ENCODE data around the gene LYVE1. TPM values are rescaled to one million over a fixed set of nuclear protein-coding genes. Genes with fewer than 3 reads are reported as not detected.

Gene LYVE1
- total RNA-seq, 1 donor = not detected

- H3K79me2 ChIP-seq (ENCODE audit: insufficient read depth, low read length) = no peaks in the 10 kb centered on the region
- TF ChIP-seq CTCF (IDR thresholded peaks at IDR 0.05; ENCODE audit: extremely low read depth, low read depth, low read length) = no peak
- H3K4me2 ChIP-seq (ENCODE audit: insufficient read depth, low read length) = no peak overlapping the region
- no peaks in the 10 kb centered on the region for H3K27me3 ChIP-seq (ENCODE audit: insufficient read depth, low read length)
- no peak for DNase-seq (ENCODE audit: insufficient read length, low spot score, missing footprints)
- H3K9me3 ChIP-seq (ENCODE audit: low read depth, low read length) = no peaks in the 10 kb centered on the region
- H3K4me1 ChIP-seq (ENCODE audit: insufficient read depth, low read length) = peaks cover 11% of the 10 kb centered on the region
- H3K4me3 ChIP-seq (ENCODE audit: insufficient read depth, low read length) = no peak overlapping the region
- H2AFZ ChIP-seq (ENCODE audit: low read length) = no peak overlapping the region
- no peaks in the 10 kb centered on the region for H4K20me1 ChIP-seq (ENCODE audit: insufficient read depth, low read length)
- H3K27ac ChIP-seq (ENCODE audit: low read depth, low read length) = no peak overlapping the region
- H3K36me3 ChIP-seq (ENCODE audit: insufficient read depth, low read length) = peaks cover 51% of the 10 kb centered on the region
Measured at GRCh38 chr11:10518891-10519290, 49.6 kb downstream of the LYVE1 start.

GRCh38 chr11:10518123-10518522 is 50.3 kb downstream of the LYVE1 start:
- Histone ChIP-seq H3K4me1 (ENCODE audit: insufficient read depth, low read length) (peaks cover 11% of the 10 kb centered on the region), H3K4me3 (ENCODE audit: insufficient read depth, low read length) (no peak overlapping the region), H3K27ac (ENCODE audit: low read depth, low read length) (no peak overlapping the region), H4K20me1 (ENCODE audit: insufficient read depth, low read length) (no peaks in the 10 kb centered on the region), H3K27me3 (ENCODE audit: insufficient read depth, low read length) (no peaks in the 10 kb centered on the region), H3K36me3 (ENCODE audit: insufficient read depth, low read length) (peaks cover 49% of the 10 kb centered on the region), H3K9me3 (ENCODE audit: low read depth, low read length) (no peaks in the 10 kb centered on the region), H2AFZ (ENCODE audit: low read length) (no peak overlapping the region), H3K79me2 (ENCODE audit: insufficient read depth, low read length) (no peaks in the 10 kb centered on the region), H3K4me2 (ENCODE audit: insufficient read depth, low read length) (no peak overlapping the region)
- TF ChIP-seq CTCF (IDR thresholded peaks at IDR 0.05; ENCODE audit: extremely low read depth, low read depth, low read length) = no peak
- DNase-seq (ENCODE audit: insufficient read length, low spot score, missing footprints) = no peak

- no peaks in the 10 kb centered on the region for H3K79me2 ChIP-seq (ENCODE audit: insufficient read depth, low read length)
- TF ChIP-seq CTCF (IDR thresholded peaks at IDR 0.05; ENCODE audit: extremely low read depth, low read depth, low read length) = no peak
- H3K4me2 ChIP-seq (ENCODE audit: insufficient read depth, low read length) = no peak overlapping the region
- H3K36me3 ChIP-seq (ENCODE audit: insufficient read depth, low read length) = peaks cover 29% of the 10 kb centered on the region
- no peaks in the 10 kb centered on the region for H3K9me3 ChIP-seq (ENCODE audit: low read depth, low read length)
- H2AFZ ChIP-seq (ENCODE audit: low read length) = no peak overlapping the region
- no peaks in the 10 kb centered on the region for H3K27me3 ChIP-seq (ENCODE audit: insufficient read depth, low read length)
- peaks cover 11% of the 10 kb centered on the region for H3K4me1 ChIP-seq (ENCODE audit: insufficient read depth, low read length)
- H3K4me3 ChIP-seq (ENCODE audit: insufficient read depth, low read length) = no peak overlapping the region
- no peak overlapping the region for H3K27ac ChIP-seq (ENCODE audit: low read depth, low read length)
- no peaks in the 10 kb centered on the region for H4K20me1 ChIP-seq (ENCODE audit: insufficient read depth, low read length)
- no peak for DNase-seq (ENCODE audit: insufficient read length, low spot score, missing footprints)
Measured at GRCh38 chr11:10515418-10515817, 53.0 kb downstream of the LYVE1 start.

GRCh38 chr11:10514709-10515108 is 53.8 kb downstream of the LYVE1 start:
- Histone ChIP-seq H2AFZ (ENCODE audit: low read length) (no peak overlapping the region), H3K36me3 (ENCODE audit: insufficient read depth, low read length) (peaks cover 22% of the 10 kb centered on the region), H4K20me1 (ENCODE audit: insufficient read depth, low read length) (no peaks in the 10 kb centered on the region), H3K27me3 (ENCODE audit: insufficient read depth, low read length) (no peaks in the 10 kb centered on the region), H3K79me2 (ENCODE audit: insufficient read depth, low read length) (no peaks in the 10 kb centered on the region), H3K9me3 (ENCODE audit: low read depth, low read length) (no peaks in the 10 kb centered on the region), H3K27ac (ENCODE audit: low read depth, low read length) (peak overlapping the region; percentile 11), H3K4me1 (ENCODE audit: insufficient read depth, low read length) (peaks cover 11% of the 10 kb centered on the region), H3K4me3 (ENCODE audit: insufficient read depth, low read length) (no peak overlapping the region), H3K4me2 (ENCODE audit: insufficient read depth, low read length) (peak overlapping the region; percentile 5)
- DNase-seq (ENCODE audit: insufficient read length, low spot score, missing footprints) = no peak
- no peak for TF ChIP-seq CTCF (IDR thresholded peaks at IDR 0.05; ENCODE audit: extremely low read depth, low read depth, low read length)
